Endothelial cell of umbilical vein (primary cell): ENCODE measurements around the gene PI4KA. TPM values are rescaled to one million over a fixed set of nuclear protein-coding genes. Genes with fewer than 3 reads are reported as not detected.
"Not testable (repeated sequence)": the region's sequence is repeated elsewhere in the genome, so short reads cannot be mapped to it uniquely, and the experiment has no call there.

Experiments used
- BruUV-seq: library from RNA; stranded (reverse); fragments of 400-500 nt; replicated peaks from 2 replicates; lab custom pipeline; 2021; lab: Mats Ljungman, UMichigan
- CTCF ChIA-PET: fragments of 300-600, 350-600 bp; sonication (Branson Sonifier 250); formaldehyde crosslinking; loops from one replicate; lab custom pipeline; 2021; ENCODE audit warnings: antibody characterized with exemption, inconsistent platforms; lab: Charles Lee
- POLR2A ChIA-PET: fragments of 300-600, 350-600 bp; sonication (Branson Sonifier 250); formaldehyde crosslinking; loops from one replicate; lab custom pipeline; 2021; ENCODE audit warnings: antibody characterized with exemption, inconsistent platforms; lab: Charles Lee
- DNase-seq: peaks from one replicate; pipeline ENCODE4 v3.0.0-alpha.2; 2011; ENCODE audit warnings: low read depth, low spot score
- FAIRE-seq: peaks from 2 replicates; lab custom pipeline; 2011; peaks lifted over from hg19 to GRCh38; lab: Jason Lieb, UNC
- H2AFZ ChIP-seq: 2 replicates; pipeline ENCODE4 v1.6.0; 2012; ENCODE audit warnings: low read depth, low read length, control low read depth, inconsistent platforms
- H3K27ac ChIP-seq: 2 replicates; pipeline ENCODE4 v1.5.1; 2011; ENCODE audit warnings: low read depth, mild to moderate bottlenecking, control low read depth, low read length, moderate library complexity; ENCODE audit not compliant: insufficient read depth
- H3K27me3 ChIP-seq, 2 experiments: 2 replicates each; pipeline versions ENCODE4 v1.6.0 to v1.6.1; 2011; ENCODE audit warnings: low read length in 2 of 2, mixed read lengths in 1 of 2; ENCODE audit not compliant: control insufficient read depth in 2 of 2, insufficient read depth in 2 of 2
- H3K36me3 ChIP-seq, 2 experiments: 2 replicates in 1 of 2; 3 replicates in 1 of 2; pipeline ENCODE4 v1.5.1; 2011; ENCODE audit warnings: low read length in 2 of 2, mild to moderate bottlenecking in 1 of 2, moderate library complexity in 1 of 2; ENCODE audit not compliant: control insufficient read depth in 2 of 2, insufficient read depth in 2 of 2; ENCODE audit errors: extremely low read depth in 1 of 2
- H3K4me1 ChIP-seq: 3 replicates; pipeline ENCODE4 v1.5.1; 2011; ENCODE audit warnings: mild to moderate bottlenecking, low read length; ENCODE audit not compliant: control insufficient read depth, insufficient read depth; ENCODE audit errors: extremely low read depth
- H3K4me2 ChIP-seq: 2 replicates; pipeline ENCODE4 v1.6.1; 2011; ENCODE audit warnings: low read length, control low read depth, mixed read lengths; ENCODE audit not compliant: insufficient read depth
- H3K4me3 ChIP-seq, 3 experiments: fragments of 200-600 bp in 1 of 3; sonication (generic), shearing (Covaris generic) in 1 of 3; replicated peaks in 1 of 3; 2 replicates each; pipeline ENCODE4 v1.5.1; 2011 to 2016; ENCODE audit warnings: control low read depth in 3 of 3, low read length in 3 of 3, mild to moderate bottlenecking in 2 of 3, inconsistent platforms in 1 of 3, low read depth in 1 of 3, moderate library complexity in 1 of 3; ENCODE audit not compliant: insufficient read depth in 1 of 3
- H3K79me2 ChIP-seq: 2 replicates; pipeline ENCODE4 v1.6.0; 2012; ENCODE audit warnings: low read length, inconsistent platforms; ENCODE audit not compliant: control insufficient read depth, insufficient read depth
- H3K9ac ChIP-seq: replicated peaks from 2 replicates; pipeline ENCODE3; 2011; ENCODE audit warnings: low read length, control low read depth; ENCODE audit not compliant: insufficient read depth; ENCODE audit errors: extremely low read depth
- H3K9me1 ChIP-seq: replicated peaks from 3 replicates; pipeline ENCODE4 v1.6.0; 2011; ENCODE audit warnings: mild to moderate bottlenecking, low read length; ENCODE audit not compliant: control insufficient read depth, insufficient read depth; ENCODE audit errors: extremely low read depth
- H3K9me3 ChIP-seq: replicated peaks from 2 replicates; pipeline ENCODE4 v1.5.1; 2012; ENCODE audit warnings: low read length, inconsistent platforms; ENCODE audit not compliant: control insufficient read depth, insufficient read depth
- H4K20me1 ChIP-seq: replicated peaks from 2 replicates; pipeline ENCODE3; 2011; ENCODE audit warnings: mild to moderate bottlenecking, low read length; ENCODE audit not compliant: control insufficient read depth, insufficient read depth; ENCODE audit errors: extremely low read depth
- CTCF ChIP-seq, 2 donors: IDR thresholded peaks; 1 replicate in 1 of 2; 2 replicates in 1 of 2; pipeline ENCODE4 v1.5.1; 2011; ENCODE audit warnings: low read length in 2 of 2, mild to moderate bottlenecking in 2 of 2, moderate library complexity in 2 of 2, control low read depth in 1 of 2, inconsistent platforms in 1 of 2, low read depth in 1 of 2; ENCODE audit not compliant: insufficient read depth in 1 of 2; ENCODE audit errors: extremely low read depth in 1 of 2
- EZH2 ChIP-seq: IDR thresholded peaks from 2 replicates; pipeline ENCODE4 v1.6.1; 2012; ENCODE audit warnings: borderline replicate concordance, low read depth, mild to moderate bottlenecking, moderate library complexity, low read length, inconsistent platforms; ENCODE audit not compliant: severe bottlenecking
- FOS ChIP-seq: IDR thresholded peaks from 2 replicates; pipeline ENCODE4 v1.6.1; 2011; ENCODE audit warnings: mild to moderate bottlenecking, low read length, moderate library complexity, borderline replicate concordance; ENCODE audit not compliant: insufficient read depth
- GATA2 ChIP-seq: IDR thresholded peaks from 2 replicates; pipeline ENCODE4 v1.7.0; 2011; ENCODE audit warnings: low read depth, mild to moderate bottlenecking, moderate library complexity, mixed read lengths, low read length; ENCODE audit not compliant: insufficient read length, insufficient read depth
- JUN ChIP-seq: IDR thresholded peaks from 2 replicates; pipeline ENCODE4 v1.6.1; 2011; ENCODE audit warnings: borderline replicate concordance, low read depth; ENCODE audit not compliant: insufficient read length, insufficient read depth
- MAX ChIP-seq: IDR thresholded peaks from 2 replicates; pipeline ENCODE4 v1.6.1; 2011; ENCODE audit not compliant: insufficient read depth, insufficient read length
- MYC ChIP-seq: IDR thresholded peaks from one replicate; pipeline ENCODE4 v1.6.1; 2011; ENCODE audit warnings: mild to moderate bottlenecking, low read depth, low read length
- POLR2A ChIP-seq: IDR thresholded peaks from 2 replicates; pipeline ENCODE4 v1.6.1; 2012; ENCODE audit warnings: low read depth, mild to moderate bottlenecking, control low read depth, low read length
- POLR2AphosphoS5 ChIP-seq: IDR thresholded peaks from 2 replicates; pipeline ENCODE4 v1.6.1; 2012; ENCODE audit warnings: low read depth, mild to moderate bottlenecking, control low read depth, low read length, moderate library complexity; ENCODE audit not compliant: insufficient read depth
- dilution Hi-C: fragments of 300-500 bp; cut with MboI; formaldehyde crosslinking; loops from one replicate; pipeline ENCODE4 v1.15.0; 2019; ENCODE audit warnings: low sequenced_read_pairs; ENCODE audit not compliant: extremely low pct_ligation_motif_present
- intact Hi-C: fragments of 100-400 bp; cut with micrococcal nuclease; formaldehyde crosslinking; loops from one replicate; pipeline ENCODE4 v1.10.0; 2022
- polyA plus RNA-seq, 4 experiments: library from polyadenylated mRNA; depleted of rRNA in 3 of 4; stranded (reverse) in 3 of 4; unstranded in 1 of 4; fragments of >200 nt; gene quantifications; 2 replicates each; pipeline versions ENCODE4 v1.2.1 to v1.2.3, GENCODE V29; 2011 to 2012; ENCODE audit warnings: missing spikeins in 1 of 4
- total RNA-seq: library from RNA; stranded (reverse); gene quantifications from 2 replicates; pipeline ENCODE4 v1.2.3, GENCODE V29; 2021

The PI4KA gene
- total and polyA plus RNA-seq, 2 donors (not counting 3 experiments of a cell fraction or from before 2014, with no cell fraction given): 28.9 to 56.4 TPM

- H3K9me1 ChIP-seq: no peaks in the 10 kb centered on the region
- H3K9ac ChIP-seq: no peak overlapping the region
- no peaks in the 10 kb centered on the region for H3K36me3 ChIP-seq
- ChIA-PET POLR2A (no interaction called here), CTCF (interaction anchor here (1.3 to 1.9 kb wide), 2 partner anchors 18 kb away, joined by 4 to 5 read pairs; no protein-coding TSS in a partner anchor)
- no peak for DNase-seq
- H3K79me2 ChIP-seq: no peaks in the 10 kb centered on the region
- intact Hi-C loops: no loop called here
- no peak overlapping the region for H3K27ac ChIP-seq
- no peak overlapping the region for H3K4me2 ChIP-seq
- no TSS peak for BruUV-seq
- no peak for FAIRE-seq
- no peak for TF ChIP-seq GATA2
- TF ChIP-seq MAX: no peak
- TF ChIP-seq POLR2AphosphoS5: no peak
- no peak for TF ChIP-seq JUN
- no peak for TF ChIP-seq EZH2
- TF ChIP-seq POLR2A: no peak
- no peak for TF ChIP-seq FOS
- TF ChIP-seq CTCF (IDR thresholded peaks at IDR 0.05; ENCODE audit: extremely low read depth in 1 of 2, insufficient read depth in 1 of 2, low read depth in 1 of 2, low read length in 2 of 2): no peak
- TF ChIP-seq MYC: no peak
- H3K27me3 ChIP-seq: peaks cover 2 to 3% of the 10 kb centered on the region in 2 experiments
- no peak overlapping the region for H2AFZ ChIP-seq
- no peak overlapping the region for H3K4me3 ChIP-seq
- dilution Hi-C loops: no loop called here
- no peaks in the 10 kb centered on the region for H3K9me3 ChIP-seq
- no peaks in the 10 kb centered on the region for H3K4me1 ChIP-seq
- no peaks in the 10 kb centered on the region for H4K20me1 ChIP-seq
Observed at GRCh38 chr22:20903093-20903492, 44.5 kb upstream of the PI4KA start.

GRCh38 chr22:20901093-20902033 is 42.8 kb upstream of the PI4KA start:
- H3K4me3 ChIP-seq, H4K20me1 ChIP-seq, H2AFZ ChIP-seq, H3K79me2 ChIP-seq, POLR2A ChIA-PET, H3K36me3 ChIP-seq, BruUV-seq, H3K27ac ChIP-seq, H3K9me1 ChIP-seq, H3K4me1 ChIP-seq, intact Hi-C loops, H3K9ac ChIP-seq, DNase-seq, FAIRE-seq, dilution Hi-C loops, H3K9me3 ChIP-seq, H3K27me3 ChIP-seq, H3K4me2 ChIP-seq: not testable (repeated sequence)
- CTCF ChIA-PET: interaction anchor here (1.4 to 2.8 kb wide), 3 partner anchors 8 to 16 kb away, joined by 3 to 12 read pairs (median 4); no protein-coding TSS in a partner anchor
